ENCODE data around the gene PTPRC.

DNA sequence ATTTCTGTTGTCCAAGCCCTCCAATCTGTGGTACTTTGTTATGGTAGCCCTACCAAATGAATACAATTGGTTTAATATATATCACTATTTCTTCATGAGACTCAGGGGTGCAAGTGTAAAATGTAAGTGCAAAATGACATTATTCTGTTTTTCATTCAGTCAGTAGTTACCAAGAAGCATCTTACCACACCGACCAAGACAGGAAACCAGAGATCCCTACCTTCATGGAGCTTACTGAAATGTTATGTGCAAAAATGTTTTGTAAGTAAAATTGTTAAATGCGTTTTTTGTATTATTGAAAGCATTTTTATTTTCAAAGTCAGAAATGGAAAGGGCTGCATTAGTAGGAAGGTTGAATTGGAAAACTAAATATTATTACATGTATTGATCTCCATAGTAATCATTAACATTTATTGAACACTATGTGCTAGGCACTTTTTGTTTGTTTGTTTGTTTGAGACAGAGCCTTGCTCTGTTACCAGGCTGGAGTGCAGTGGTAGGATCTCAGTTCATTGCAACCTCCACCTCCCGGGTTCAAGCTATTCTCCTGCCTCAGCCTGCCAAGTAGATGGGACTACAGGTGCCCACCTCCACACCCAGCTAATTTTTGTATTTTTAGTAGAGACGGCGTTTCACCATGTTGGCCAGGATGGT lies 166.8 kb downstream of the PTPRC start:
- TF ChIP-seq, protein P1, sequence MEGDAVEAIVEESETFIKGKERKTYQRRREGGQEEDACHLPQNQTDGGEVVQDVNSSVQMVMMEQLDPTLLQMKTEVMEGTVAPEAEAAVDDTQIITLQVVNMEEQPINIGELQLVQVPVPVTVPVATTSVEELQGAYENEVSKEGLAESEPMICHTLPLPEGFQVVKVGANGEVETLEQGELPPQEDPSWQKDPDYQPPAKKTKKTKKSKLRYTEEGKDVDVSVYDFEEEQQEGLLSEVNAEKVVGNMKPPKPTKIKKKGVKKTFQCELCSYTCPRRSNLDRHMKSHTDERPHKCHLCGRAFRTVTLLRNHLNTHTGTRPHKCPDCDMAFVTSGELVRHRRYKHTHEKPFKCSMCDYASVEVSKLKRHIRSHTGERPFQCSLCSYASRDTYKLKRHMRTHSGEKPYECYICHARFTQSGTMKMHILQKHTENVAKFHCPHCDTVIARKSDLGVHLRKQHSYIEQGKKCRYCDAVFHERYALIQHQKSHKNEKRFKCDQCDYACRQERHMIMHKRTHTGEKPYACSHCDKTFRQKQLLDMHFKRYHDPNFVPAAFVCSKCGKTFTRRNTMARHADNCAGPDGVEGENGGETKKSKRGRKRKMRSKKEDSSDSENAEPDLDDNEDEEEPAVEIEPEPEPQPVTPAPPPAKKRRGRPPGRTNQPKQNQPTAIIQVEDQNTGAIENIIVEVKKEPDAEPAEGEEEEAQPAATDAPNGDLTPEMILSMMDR (IDR thresholded peaks at IDR 0.05) = no peak
- TF ChIP-seq, protein P2, sequence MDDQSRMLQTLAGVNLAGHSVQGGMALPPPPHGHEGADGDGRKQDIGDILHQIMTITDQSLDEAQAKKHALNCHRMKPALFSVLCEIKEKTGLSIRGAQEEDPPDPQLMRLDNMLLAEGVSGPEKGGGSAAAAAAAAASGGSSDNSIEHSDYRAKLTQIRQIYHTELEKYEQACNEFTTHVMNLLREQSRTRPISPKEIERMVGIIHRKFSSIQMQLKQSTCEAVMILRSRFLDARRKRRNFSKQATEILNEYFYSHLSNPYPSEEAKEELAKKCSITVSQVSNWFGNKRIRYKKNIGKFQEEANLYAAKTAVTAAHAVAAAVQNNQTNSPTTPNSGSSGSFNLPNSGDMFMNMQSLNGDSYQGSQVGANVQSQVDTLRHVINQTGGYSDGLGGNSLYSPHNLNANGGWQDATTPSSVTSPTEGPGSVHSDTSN (IDR thresholded peaks at IDR 0.05) = no peak
- no peak for TF ChIP-seq TP53 (CRISPR knock-in tag; IDR thresholded peaks at IDR 0.05)
- TF ChIP-seq RAD21 (conservative IDR thresholded peaks at IDR 0.05 in 1 of 2, IDR thresholded peaks at IDR 0.05 in 1 of 2) = no peak
